GM19035 (cell line): ENCODE data around the gene ADGRG1.
"Not testable (repeated sequence)": the region's sequence is repeated elsewhere in the genome, so short reads cannot be mapped to it uniquely, and the experiment has no call there.

ENCODE experiments used
- ATAC-seq: cut with Tn5 transposase; IDR thresholded peaks from one replicate; pipeline ENCODE4 v1.9.1; 2021; ENCODE audit not compliant: unreplicated experiment

The ADGRG1 gene

DNA sequence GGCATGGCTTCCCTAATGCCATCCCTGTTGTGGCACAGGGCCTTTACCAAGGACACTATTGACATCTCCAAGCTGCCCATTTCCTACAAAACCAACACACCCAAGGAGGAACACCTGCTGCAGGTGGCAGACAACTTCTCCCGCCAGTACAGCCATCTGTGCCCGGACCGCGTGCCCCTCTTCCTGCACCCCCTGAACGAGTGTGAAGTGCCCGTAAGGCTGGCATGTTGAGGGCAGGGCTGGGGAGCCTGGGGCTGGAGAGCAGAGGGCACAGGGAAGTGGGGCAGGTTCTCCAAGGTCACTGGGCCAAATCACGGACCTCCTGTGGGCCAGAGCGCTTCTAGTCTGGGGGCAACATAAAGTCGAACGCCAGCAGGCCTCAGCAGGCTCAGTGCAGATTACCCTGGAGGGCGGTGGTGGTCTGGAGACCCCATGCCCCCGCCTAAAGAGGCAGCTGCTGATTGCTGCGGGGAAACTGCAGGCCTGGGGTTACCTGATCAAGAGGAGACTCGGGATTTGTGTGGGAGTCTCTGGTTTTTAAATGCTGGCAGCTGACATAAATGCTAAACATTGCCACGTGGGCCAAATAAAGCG is 70.5 kb downstream of the ADGRG1 start:
- ATAC-seq: no peak

DNA sequence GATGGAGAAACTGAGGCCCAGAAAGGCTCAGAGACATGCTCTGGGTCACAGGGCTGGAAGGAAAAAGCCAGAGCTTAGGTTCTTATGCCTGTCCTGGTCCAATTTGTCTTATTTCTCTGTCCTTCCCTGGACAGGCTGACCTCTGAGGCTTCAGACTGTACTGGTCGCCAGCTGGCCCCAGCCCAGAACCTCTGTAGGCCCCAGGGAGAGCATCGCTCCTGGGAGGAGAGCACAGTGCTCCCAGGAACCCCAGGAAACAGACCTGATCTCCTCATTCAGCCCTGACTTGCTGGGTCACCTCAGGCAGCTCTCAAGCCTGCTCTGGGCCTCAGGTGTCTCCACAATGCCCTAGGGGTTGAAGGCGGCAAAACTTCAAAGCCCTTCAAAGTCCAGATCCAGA is 71.1 kb downstream of the ADGRG1 start:
- no peak for ATAC-seq

DNA sequence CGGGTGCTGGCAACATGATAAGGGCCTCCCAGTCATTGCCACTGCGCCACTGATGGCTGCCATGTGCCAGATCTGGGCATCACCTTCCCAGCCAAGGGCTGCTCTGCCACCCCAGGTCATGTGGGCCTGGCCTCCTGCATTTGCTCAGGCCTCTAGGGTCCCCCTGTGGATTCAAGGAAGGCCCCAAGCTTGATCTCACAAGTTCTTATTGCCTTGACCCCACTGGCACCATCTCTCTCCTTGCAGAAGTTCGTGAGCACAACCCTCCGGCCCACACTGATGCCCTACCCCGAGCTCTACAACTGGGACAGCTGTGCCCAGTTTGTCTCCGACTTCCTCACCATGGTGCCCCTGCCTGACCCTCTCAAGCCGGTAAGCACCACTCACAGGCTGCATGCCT is 71.5 kb downstream of the ADGRG1 start:
- no peak for ATAC-seq

DNA sequence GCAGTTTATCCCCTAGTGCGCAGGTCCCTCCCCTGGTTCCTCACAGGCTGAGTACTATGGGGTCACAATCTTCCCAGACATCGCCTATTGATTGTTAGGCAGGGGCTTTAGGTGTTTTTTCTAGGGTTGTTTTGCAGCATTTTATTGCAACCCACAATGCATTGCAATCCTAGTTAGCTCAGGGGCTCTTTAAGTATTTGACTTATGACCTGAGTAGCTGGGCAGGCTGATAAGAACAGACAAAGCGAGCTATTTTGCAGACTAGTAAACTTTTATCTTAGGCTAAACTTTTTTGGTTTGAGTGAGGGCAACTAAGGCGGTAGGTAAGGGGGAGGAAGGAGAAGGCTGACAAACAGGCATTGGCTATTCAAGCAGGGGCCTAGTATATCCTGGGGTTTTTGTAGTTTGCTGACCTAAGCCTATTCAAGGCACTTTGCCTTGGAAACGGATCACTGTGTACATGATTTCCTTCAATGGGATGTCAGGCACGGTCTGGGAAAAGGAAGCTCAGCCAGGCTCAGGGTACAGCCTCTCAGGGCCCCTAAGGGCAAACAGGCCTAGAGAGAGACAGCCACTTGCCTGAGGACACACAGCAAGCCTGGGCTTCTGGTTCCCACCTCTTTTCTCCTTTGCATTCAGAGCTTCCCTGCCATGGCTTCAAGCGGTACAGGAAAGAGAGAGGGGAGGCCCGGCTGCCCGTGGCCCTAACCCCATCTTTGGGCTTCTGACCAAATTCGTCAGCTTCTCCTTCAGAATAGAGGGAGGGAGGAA is 72.5 kb downstream of the ADGRG1 start:
- no peak for ATAC-seq

DNA sequence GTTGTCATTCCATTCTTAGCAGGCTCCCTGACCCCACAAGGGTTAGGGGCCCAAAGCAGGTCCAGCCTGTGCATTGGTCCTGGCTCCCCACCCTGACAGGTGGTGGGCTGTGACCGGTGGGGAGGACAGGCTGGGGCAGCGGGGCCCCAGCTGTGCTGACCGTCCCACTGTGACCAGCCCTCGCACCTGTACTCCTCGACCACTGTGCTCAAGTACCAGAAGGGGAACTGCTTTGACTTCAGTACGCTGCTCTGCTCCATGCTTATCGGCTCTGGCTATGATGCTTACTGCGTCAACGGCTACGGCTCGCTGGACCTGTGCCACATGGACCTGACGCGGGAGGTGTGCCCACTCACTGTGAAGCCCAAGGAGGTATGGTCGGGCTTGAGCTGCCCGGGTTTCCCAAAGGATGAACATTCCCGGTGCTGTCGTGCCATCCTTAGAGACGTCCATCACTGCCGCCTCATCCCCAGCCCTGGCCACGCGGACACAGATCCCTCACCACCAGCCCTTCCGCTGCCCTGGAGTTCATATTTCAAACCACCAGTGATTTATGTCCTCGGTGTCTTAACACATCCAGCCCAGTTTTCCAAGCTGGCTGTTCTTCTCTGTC is 73.4 kb downstream of the ADGRG1 start:
- no peak for ATAC-seq

DNA sequence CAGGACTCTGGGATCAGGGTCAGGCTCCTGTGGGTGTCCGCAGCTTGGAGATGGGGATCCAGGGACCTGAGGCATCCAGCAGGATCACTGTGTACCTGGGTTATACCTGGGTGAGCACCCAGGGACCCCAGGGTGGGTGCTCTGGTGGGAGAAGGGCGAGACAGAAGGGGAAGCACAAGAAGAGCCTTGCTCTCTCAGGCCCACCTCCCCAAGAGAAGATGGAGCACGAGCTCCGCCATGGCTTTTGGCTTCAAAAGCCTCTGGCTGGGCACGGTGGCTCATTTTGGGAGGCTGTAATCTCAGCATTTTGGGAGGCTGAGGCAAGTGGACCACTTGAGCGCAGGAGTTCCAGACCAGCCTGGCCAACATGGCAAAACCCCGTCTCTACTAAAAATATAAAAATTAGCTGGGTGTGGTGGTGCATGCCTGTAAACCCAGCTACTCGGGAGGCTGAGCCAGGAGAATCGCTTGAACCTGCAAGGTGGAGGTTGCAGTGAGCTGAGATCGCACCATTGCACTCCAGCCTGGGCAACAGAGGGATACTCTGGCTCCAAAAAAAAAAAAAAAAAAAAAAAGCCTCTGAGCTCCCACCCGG is 75.1 kb downstream of the ADGRG1 start:
- no peak for ATAC-seq

DNA sequence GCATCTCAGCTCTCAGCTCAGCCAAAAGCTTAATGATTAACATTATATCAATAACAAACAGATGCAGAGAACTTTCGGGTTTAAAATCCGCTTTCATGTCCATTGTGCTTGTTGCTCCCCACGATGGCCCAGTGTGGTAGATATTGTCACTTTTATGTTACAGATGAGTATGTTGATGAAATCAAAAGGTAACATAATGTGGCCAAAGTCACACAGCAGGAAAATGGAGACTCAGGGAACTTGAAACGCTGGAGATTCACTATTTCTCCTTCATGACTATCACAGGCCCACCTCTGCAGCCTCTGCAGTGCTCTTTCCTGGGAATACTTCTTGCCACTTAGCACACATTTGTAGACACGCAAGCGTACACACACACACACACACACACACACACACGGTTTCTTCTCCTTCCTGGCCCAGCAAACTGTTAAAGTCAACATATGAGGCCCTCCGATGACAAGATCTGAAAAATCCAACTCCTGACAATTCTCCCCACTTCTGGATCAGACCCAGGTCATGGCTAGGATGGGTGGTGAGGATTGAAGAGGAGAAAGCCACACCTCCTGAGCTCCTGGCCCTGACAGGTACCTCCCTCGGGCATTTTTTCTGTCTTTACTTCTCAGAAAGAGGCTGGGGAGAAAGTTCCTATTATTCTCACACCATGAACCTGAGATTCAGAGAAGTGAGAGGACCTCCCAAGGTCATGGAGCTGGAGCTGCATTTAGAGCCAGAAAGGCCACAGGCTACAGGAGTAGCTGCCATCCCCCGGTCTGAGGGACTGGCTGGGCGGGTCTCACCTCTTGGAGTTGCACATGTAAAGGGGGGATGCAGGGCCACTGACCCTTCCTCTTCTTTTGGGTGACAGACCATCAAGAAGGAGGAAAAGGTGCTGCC is 75.8 kb downstream of the ADGRG1 start:
- ATAC-seq: no peak

DNA sequence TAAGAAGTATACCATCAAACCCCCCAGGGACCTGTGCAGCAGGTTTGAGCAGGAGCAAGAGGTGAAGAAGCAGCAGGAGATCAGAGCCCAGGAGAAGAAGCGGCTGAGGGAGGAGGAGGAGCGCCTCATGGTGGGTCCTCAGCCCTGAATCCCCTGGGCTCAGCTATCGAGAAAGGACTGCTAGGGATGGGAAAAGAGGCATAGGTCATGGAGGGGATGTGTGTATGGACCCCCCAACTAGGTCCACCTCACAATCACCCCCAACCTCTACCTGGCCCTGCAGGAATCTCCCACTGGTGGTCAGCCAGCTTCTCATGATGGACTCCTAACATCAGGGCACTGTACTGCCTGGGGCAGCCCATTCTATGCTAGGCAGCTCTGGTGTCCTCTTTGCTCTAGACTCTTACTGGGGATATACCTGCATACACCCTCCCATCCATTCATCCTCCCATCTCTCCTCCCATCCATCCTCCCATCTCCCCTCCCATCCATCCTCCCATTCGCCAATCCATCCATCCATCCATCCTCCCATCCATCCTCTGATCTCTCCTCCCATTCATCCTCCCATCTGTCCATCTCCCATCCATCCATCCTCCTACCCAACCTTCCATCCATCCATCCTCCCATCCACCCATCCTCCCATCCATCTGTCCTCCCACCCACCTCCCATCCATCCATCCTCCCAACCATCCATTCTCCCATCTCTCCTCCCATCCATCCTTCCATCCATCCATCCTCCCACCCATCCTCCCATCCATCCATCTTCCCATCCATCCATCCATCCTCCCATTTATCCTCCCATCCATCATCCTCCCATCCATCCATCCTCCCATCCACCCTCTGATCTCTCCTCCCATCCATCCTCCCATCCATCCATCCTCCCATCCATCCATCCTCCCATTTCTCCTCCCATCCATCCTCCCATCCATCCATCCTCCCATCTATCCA is 76.7 kb downstream of the ADGRG1 start:
- no peak for ATAC-seq

DNA sequence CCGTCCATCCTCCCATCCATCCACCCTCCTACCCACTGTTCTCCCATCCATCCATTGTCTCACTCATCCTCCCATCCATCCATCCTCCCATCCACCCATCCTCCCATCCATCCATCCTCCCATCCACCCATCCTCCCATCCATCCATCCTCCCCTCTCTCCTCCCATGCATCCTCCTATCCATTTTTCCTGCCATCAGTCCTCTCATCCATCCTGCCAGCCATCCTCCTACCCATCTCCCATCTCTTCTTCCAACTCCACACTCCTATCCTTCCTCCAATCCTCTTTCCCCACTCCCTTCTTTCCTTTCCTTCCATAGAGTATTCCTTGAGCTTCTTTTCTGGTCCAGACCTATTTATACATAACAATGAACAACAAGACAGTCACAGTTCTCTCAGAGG is 78.3 kb downstream of the ADGRG1 start:
- no peak for ATAC-seq

DNA sequence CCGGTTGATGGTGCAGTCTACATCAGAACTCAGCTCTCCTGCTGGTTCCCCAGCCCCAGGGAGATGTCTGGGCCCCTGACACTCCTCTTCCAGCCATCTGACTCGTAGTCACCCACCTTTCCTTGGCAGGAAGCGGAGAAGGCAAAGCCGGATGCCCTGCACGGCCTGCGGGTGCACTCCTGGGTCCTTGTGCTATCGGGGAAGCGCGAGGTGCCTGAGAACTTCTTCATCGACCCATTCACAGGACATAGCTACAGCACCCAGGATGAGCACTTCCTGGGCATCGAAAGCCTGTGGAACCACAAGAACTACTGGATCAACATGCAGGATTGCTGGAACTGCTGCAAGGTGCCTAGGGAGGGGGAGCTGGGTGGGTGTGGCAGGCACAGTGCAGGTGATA is 78.9 kb downstream of the ADGRG1 start:
- no peak for ATAC-seq

DNA sequence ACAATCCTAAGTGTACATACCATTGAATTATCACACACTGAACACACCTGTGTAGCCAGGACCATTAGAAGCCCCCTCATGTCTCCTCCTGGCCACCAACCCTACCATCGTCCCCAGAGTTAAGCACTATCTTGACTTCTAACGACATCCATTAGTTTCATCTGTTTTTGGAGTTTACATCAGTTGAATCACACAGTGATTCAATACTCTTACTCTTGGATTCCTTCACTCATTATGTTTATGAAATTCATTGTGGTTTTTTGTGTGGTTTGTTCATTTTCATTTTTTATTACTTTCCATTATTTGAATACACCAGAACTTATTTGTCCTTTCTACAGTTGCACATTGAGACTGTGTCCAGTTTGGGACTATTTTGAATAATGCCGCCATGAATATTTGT is 79.7 kb downstream of the ADGRG1 start:
- no peak for ATAC-seq

DNA sequence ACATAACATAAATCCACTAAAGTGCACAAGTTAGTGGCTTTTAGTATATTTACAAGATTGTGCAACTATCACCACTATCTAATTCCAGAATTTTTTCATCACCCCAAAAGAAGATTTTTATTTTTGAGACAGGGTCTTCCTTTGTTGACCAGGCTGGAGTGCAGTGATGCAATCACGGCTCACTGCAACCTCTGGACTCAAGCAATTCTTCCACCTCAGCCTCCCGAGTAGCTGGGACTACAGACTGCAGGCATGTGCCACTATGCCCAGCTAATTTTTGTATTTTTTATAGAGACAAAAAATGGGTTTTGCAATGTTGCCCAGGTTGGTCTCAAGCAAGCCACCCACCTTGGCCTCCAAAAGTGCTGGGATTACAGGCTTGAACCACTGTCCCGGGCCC is 81.2 kb downstream of the ADGRG1 start:
- ATAC-seq: no peak

DNA sequence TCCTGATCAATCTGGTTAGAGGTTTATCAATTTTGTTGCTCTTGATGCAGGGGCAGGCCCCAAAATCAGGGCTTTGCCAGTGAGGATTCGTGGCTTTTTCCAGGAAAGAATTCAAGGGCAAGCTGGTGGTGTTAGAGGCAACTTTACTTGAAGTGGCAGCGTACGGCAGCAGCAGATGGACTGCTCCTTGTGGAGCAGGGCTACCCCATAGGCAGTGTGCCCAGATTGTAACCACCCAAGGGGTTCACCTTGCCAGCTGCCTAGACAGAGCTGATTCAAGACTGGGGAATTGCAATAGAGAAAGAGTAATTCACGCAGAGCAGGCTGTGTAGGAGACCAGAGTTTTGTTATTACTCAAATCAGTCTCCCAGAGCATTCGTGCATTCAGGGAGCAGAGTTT is 82.9 kb downstream of the ADGRG1 start:
- no peak for ATAC-seq

DNA sequence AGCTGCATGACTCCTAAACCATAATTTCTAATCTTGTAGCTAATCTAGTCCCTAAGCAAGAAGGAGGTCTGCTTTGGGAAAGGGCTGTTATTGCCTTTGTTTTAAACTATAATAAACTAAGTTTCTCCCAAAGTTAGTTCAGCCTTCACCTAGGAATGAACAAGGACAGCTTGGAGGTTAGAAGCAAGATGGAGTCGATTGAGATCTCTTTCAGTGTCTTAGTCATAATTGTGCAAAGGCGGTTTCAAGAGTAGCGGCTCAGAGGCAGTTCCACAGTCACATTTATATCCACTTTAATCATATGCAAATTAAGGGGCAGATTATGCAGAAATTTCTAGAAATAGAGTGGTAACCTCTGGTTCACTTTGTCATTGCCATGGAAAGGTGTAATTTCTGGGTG is 83.6 kb downstream of the ADGRG1 start:
- ATAC-seq: no peak

DNA sequence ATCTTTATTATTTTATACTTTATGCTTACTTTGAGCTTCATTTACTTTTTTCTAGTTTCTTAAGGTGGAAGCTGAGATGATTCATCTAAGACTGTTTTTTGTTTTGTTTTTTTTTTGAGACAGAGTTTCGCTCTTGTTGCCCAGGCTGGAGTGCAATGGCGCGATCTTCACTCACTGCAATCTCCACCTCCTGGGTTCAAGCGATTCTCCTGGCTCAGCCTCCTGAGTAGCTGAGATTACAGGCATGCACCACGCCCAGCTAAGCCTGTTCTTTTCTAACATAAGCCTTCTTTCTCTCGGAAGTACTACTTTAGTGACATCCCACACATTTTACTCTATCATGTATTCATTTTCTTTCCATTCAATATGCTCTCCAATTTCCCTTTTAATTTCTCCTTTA is 84.1 kb downstream of the ADGRG1 start:
- ATAC-seq: not testable (repeated sequence)

DNA sequence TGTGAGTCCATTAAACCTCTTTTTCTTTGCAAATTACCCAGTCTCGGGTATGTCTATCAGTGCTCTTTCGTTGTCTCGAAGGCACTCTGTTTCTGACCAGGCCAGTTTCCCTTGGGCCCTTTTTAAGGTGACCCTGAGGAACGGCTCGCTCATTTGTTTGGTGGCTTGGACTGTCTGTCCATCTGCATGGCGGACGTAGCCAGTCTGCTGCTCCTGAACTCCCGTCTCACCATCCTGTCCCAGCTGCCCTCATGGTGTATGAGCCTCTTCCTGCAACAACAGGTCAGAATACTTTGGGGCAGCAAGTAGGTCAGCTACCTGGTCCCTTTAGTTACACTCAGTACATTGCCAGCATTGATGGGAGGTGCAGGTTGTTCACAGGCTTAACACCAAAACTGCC is 85.2 kb downstream of the ADGRG1 start:
- no peak for ATAC-seq

DNA sequence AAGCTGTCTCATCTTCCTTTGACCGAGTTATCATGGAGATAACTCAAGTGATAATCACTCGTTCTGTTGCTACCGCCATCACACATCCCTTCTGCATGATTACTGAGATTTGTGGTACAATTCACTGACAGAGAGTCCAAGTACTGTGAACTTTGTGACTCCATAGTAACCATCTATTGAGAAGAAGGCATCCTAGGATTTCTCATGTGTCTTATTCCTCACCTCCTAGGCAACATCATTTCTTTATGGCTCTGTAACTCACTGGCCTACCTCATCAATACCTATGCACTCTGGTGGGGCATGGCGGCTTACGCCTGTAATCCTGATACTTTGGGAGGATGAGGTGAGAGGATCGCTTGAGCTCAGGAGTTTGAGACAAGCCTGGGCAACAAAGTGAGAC is 85.6 kb downstream of the ADGRG1 start:
- ATAC-seq: no peak
